SK-N-MC (cell line): ENCODE results near the gene PTH2.

Source experiments
- EZH2 ChIP-seq: fragments of 200-600 bp; sonication (generic); IDR thresholded peaks from one replicate; pipeline ENCODE4 v1.6.1; 2017; ENCODE audit warnings: antibody characterized with exemption
- FOXP2 ChIP-seq: optimal IDR thresholded peaks from 2 replicates; pipeline ENCODE3; 2011; ENCODE audit warnings: mild to moderate bottlenecking, moderate library complexity; ENCODE audit not compliant: insufficient read depth; ENCODE audit errors: extremely low read length, control extremely low read depth
- POLR2AphosphoS5 ChIP-seq: IDR thresholded peaks from 2 replicates; pipeline ENCODE4 v1.6.1; 2012; ENCODE audit warnings: mild to moderate bottlenecking, low read depth, low read length, borderline replicate concordance

- TF ChIP-seq EZH2, result no peak
- TF ChIP-seq POLR2AphosphoS5, result no peak
- no peak for TF ChIP-seq FOXP2
Observed at GRCh38 chr19:49437231-49437630, 14.0 kb upstream of the PTH2 start.
